OCI-LY7 (cell line): ENCODE data around the gene PCDHB14.

Source experiments
- EZH2phosphoT487 ChIP-seq: fragments of 200-600 bp; sonication (generic); IDR thresholded peaks from 2 replicates; pipeline ENCODE4 v1.6.1; 2018; ENCODE audit warnings: low read depth, borderline replicate concordance, mild to moderate bottlenecking, mixed run types, antibody characterized with exemption, low read length, moderate library complexity, mixed read lengths
- TF ChIP-seq, protein P1 (sequence below): fragments of 200-600 bp; sonication (generic); conservative IDR thresholded peaks from 2 replicates; pipeline ENCODE4 v1.5.1; 2014; ENCODE audit warnings: mild to moderate bottlenecking, antibody characterized with exemption, low read length, moderate library complexity, mixed read lengths

GRCh38 chr5:141223112-141223783 lies at the start of gene PCDHB14:
- TF ChIP-seq EZH2phosphoT487, result no peak
- TF ChIP-seq, protein P1, sequence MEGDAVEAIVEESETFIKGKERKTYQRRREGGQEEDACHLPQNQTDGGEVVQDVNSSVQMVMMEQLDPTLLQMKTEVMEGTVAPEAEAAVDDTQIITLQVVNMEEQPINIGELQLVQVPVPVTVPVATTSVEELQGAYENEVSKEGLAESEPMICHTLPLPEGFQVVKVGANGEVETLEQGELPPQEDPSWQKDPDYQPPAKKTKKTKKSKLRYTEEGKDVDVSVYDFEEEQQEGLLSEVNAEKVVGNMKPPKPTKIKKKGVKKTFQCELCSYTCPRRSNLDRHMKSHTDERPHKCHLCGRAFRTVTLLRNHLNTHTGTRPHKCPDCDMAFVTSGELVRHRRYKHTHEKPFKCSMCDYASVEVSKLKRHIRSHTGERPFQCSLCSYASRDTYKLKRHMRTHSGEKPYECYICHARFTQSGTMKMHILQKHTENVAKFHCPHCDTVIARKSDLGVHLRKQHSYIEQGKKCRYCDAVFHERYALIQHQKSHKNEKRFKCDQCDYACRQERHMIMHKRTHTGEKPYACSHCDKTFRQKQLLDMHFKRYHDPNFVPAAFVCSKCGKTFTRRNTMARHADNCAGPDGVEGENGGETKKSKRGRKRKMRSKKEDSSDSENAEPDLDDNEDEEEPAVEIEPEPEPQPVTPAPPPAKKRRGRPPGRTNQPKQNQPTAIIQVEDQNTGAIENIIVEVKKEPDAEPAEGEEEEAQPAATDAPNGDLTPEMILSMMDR, result peak; percentile 73
